Measurements from ENCODE around the gene TMEM219.
"Not testable (repeated sequence)": the region's sequence is repeated elsewhere in the genome, so short reads cannot be mapped to it uniquely, and the experiment has no call there.

TMEM219 gene

DNA sequence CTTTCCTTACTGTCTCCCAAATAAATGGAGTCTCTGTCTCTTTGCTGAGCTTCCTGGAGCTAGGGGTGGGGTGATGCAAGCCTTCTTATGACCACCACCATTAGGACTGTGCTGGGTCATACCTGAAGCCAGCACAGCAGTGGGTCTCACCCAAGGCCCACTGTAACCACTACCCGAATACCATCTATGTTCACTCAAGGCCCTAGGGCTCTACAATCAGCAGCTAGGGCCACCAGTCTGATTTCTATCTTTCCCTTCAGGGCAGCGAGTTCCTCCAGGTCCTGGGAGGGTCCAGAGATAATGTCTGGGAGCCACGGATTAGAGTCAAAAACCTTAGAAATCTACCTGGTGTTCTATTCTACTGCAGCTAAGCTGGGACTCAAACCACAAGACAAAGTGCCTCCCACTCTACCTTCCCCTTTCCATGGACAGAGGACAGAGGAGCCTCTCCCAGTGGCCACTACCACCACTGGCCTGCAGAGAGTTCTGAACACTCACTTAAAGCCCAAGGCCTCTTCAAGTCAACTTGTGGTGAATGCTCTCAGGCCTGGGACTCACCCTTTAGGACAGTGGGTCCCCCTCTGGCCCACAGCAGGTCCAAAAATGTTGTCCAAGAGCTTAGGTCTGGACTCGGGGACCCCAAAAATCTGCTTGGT, 10.9 kb upstream of the TMEM219 start:
- no peak for DNase-seq

- DNase-seq, result no peak
Measured at GRCh38 chr16:29951625-29952365, 10.1 kb upstream of the TMEM219 start.

DNA sequence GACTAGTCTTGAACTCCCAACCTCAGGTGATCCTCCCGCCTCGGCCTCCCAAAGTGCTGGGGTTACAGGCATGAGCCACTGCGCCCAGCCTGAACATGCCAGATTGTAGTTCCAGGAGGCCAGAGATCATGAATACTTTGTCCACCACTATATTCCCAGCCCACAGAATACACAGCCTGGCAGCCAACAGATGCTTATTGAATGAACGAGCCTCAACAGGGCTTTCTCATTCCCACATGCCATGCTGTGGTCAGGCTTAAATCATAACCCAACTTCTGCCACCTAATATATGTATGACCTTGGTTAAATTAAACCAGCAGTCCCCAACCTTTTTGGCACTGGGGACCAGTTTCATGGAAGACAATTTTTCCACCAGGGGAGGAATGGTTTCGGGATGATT, 3.1 kb upstream of the TMEM219 start:
- DNase-seq, result no peak

- DNase-seq, result no peak
Measured at GRCh38 chr16:29959293-29959692, 2.6 kb upstream of the TMEM219 start.

DNA sequence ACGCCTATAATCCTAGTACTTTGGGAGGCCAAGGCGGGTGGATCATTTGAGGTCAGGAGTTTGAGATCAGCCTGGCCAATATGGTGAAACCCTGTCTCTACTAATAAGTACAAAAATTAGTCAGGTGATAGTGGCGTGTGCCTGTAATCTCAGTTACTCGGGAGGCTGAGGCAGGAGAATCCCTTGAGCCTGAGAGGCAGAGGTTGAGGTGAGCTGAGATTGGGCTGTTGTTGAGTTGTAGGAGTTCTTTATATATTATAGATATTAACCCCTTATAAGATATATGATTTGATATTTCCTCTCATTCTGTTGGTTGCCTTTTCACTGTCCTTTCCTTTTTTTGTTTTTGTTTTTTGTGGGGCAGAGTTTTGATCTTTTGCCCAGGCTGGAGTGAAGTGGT, 2.1 kb upstream of the TMEM219 start:
- DNase-seq, result not testable (repeated sequence)

- DNase-seq, result peak in 1 of 56 donors; percentile 55
Measured at GRCh38 chr16:29961127-29961478, 776 bp upstream of the TMEM219 start.

DNA sequence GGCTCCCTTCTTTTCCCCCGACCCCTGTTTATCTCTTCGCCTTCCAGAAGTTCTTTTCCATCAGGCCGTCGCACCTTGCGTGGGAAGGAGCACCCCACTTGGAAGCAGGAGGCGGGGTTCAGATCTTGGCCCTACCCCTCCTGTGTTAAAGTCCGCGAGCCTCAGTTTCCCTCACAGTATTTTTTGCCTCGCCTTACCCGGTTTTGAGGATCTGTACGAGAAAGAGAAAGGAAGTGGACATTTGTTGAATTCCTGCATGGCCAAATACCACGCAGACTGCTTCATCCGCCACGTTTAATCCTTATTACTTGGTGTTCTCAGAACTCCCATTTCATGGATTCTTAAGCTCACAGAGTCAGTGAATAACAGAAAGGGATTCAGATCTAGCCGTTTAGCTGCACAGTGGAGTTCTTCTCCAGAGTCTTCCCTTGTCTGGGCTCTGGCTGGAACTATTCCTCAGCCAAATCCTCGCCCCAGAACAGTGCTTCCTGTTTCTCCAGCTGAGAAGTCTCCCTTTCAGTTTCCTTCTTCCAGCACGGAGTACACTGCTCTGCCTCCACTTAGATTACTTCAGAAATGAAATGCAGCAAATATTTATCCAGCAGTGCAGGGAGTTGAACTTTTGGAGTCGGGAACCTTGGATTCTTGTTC, 590 bp downstream of the TMEM219 start:
- peak in 5 of 56 donors; percentile 9 to 41 (median 31) for DNase-seq

GRCh38 chr16:29963021-29963743, 1.3 kb downstream of the TMEM219 start:
- no peak for DNase-seq

- no peak for DNase-seq
Measured at GRCh38 chr16:29968205-29968604, 6.3 kb downstream of the TMEM219 start.

DNA sequence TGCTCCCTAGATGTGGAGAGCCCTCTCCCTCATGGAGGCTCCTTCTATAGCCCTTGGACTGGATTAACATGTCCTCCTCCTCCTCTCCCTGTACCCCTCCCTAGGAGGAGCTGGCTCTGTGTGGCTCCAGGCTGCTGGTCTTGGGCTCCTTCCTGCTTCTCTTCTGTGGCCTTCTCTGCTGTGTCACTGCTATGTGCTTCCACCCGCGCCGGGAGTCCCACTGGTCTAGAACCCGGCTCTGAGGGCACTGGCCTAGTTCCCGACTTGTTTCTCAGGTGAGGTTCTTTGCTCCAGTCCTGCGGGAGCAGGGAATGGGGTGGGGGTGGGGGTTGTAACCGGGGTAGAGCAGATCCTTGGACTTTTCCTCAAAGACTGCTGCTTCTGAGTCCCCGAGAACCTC, 9.4 kb downstream of the TMEM219 start:
- no peak for DNase-seq

GRCh38 chr16:29972500-29972899, 10.6 kb downstream of the TMEM219 start:
- no peak for DNase-seq

DNA sequence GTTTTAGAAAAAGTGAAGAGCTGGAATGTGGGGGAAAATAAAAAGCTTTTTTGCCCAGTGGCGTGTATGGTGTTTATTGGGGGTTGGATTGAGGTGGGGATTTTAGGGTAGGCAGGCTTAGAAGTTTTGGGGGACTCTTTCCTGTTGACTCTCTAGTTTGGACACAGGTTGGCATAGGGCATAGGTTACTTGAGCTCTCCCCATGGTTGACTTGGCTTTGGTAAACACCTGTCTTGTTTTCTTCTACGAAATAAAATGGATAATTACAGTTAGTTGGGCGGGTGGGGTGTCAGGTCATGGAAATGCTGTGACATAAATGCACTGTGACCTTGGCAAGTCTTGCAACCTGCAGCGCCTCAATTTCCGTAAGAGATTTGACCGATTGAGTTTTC, 11.1 kb downstream of the TMEM219 start:
- no peak for DNase-seq

GRCh38 chr16:29973384-29974246, 11.7 kb downstream of the TMEM219 start, which contains the start of gene TAOK2:
Gene TAOK2, plus strand, starts transcription at chr16:29973868. Its CDS starts 3,905 bp downstream, at chr16:29977773.
- DNase-seq, result peak; percentile 90 to 100 (median 98)

GRCh38 chr16:29974291-29975133, 12.6 kb downstream of the TMEM219 start:
- DNase-seq, result peak in 5 of 56 donors; percentile 6 to 32 (median 24)

DNA sequence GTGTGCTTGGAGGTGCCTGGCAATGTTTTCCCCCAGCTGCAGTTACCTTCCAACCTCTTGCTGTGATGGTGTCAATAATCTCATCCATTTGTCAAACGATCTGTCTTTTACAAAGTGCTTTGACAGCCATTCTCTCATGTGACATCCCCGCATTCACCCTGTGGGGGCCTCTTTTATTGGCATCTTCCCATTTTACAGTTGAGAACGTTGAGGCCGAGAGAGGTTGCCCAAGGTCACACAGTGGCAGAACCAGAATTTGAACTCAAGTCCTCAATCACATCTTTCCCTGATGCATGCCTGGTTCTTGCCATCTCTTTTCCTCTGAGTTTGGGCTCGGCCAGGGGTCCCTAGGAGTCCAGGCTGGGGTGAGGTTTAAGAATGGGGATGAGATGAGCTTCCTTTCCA, 13.3 kb downstream of the TMEM219 start:
- no peak for DNase-seq

DNA sequence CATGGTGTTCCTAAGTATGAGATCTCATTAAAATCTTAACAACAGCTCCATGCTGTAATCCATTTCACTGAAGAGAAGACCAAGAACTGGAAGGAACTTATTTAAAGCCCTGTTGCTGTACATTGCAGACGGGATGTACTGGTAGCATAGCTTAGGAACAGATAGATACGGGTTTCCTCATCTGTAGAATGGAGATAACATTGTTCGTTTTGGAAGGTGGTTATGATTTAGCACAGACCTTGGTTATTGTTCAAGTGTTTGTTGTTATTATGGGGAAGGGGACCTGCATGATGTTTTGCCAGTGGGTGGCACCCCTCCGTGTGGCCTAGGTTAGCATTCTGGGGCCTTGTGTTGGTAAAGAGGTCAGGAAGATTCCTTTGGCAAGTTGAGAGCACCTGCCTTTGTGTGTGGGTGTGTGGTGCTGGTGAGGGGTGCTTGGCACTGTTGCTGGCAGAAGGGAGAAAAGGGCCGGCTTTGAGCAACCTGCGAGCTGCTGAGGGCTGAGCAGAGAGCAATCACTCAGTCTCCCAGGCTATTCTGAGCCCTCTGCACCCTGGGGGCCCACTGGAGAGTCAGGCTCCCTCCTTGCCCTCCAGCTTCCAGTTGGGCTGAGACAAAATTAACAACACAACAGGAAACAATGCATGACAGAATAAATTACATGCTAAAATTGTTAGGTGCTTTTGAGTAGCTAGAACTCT, 14.1 kb downstream of the TMEM219 start:
- peak in 1 of 56 donors; percentile 8 for DNase-seq

DNA sequence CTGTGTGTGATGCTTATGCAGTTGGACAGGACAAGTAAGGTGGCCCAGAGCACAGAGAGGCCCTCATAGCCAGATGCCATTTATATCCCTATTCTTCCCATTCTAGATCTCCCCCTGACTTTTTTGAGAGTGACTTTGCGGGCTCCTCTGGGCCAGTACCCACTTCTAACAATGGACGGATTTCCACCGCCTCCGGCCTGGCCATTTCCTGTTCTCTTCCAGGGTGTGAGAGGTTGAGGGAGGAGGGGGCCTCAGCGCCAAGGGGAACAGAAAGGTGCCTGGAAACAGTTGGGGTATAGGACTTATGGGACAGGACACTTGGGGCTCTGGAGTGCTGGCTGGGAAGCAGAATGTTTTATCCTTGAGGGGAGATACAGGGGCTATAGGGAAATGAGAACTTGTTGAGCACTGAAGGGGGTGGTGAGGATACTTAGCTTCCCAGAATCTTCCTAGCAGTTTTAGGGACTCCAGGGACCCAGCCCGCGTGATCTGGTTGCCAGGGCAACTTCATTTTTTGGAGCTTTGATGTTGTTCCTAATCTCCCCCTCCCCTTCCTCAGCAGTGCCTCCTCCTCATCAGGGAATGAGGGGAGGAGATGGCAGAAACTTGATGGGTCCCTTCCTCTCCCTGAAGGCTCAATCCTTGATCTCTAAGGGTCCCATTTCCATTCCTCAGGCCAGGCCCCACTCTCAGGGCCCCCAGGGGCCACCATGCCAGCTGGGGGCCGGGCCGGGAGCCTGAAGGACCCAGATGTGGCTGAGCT, 15.4 kb downstream of the TMEM219 start:
- DNase-seq, result peak in 2 of 56 donors; percentile 8 to 26

DNA sequence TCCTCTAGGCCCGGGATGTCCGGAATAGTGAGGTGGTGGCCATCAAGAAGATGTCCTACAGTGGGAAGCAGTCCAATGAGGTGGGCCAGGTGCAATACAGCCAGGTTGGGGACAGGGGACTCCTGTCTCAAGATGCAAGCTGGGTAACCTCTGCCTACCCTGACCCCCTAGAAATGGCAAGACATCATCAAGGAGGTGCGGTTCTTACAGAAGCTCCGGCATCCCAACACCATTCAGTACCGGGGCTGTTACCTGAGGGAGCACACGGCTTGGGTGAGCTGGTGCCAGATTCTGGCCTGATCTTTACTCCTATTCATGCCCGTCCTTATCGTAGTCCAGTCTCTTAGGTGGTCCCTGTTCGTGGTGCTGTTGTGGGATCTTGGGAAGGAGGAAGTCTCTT, 16.2 kb downstream of the TMEM219 start:
- DNase-seq, result no peak

Data from nucleus accumbens (tissue), 56 donors.